ENCODE data around the gene INSC. TPM values are rescaled to one million over a fixed set of nuclear protein-coding genes. Genes with fewer than 3 reads are reported as not detected.

The INSC gene
- total and polyA plus RNA-seq, 9 of the 15 experiments (the other 6 are each of a cell fraction or from before 2014, with no cell fraction given): not detected

- TF ChIP-seq HDGF (IDR thresholded peaks at IDR 0.05) (no peak), FOS (IDR thresholded peaks at IDR 0.05; ENCODE audit: extremely low read depth, insufficient read length) (no peak), ZNF764 (CRISPR knock-in tag; IDR thresholded peaks at IDR 0.05; ENCODE audit: low read depth) (no peak), TSHZ1 (CRISPR knock-in tag; IDR thresholded peaks at IDR 0.05) (no peak), KAT2B (IDR thresholded peaks at IDR 0.05; ENCODE audit: low read depth, low read length) (no peak), KLF10 (CRISPR knock-in tag; IDR thresholded peaks at IDR 0.05) (no peak), CBX5 (IDR thresholded peaks at IDR 0.05; ENCODE audit: borderline replicate concordance, low read depth) (no peak)
- Histone ChIP-seq H3K9me1 (ENCODE audit: control insufficient read depth, insufficient read depth, low read length) (no peaks in the 10 kb centered on the region), H3K9me3 (replicated peaks; ENCODE audit: control insufficient read depth, insufficient read depth, low read depth, low read length) (no peaks in the 10 kb centered on the region), H3K4me1 (replicated peaks in 1 of 2; ENCODE audit: control insufficient read depth in 2 of 2, insufficient read depth in 2 of 2, low read length in 2 of 2) (no peaks in the 10 kb centered on the region), H3K4me3 (no peak overlapping the region), H3K9ac (ENCODE audit: insufficient read depth in 1 of 2, low read depth in 2 of 2, low read length in 2 of 2) (no peak overlapping the region), H4K20me1 (replicated peaks; ENCODE audit: control insufficient read depth, insufficient read depth, low read length) (no peaks in the 10 kb centered on the region), H3K4me2 (ENCODE audit: insufficient read depth, low read length) (no peak overlapping the region), H3K27ac (ENCODE audit: extremely low read depth, low read depth, low read length) (no peak overlapping the region), H3K27me3 (ENCODE audit: control insufficient read depth in 2 of 2, insufficient read depth in 2 of 2, low read length in 2 of 2) (peaks cover 0 to 6% of the 10 kb centered on the region in 2 experiments; a peak in 1 of 5 replicates), H3K36me3 (ENCODE audit: control insufficient read depth, insufficient read depth, low read length) (no peaks in the 10 kb centered on the region), H2AFZ (ENCODE audit: low read depth, low read length) (no peak overlapping the region), H3K79me2 (ENCODE audit: control insufficient read depth, insufficient read depth, low read length) (no peaks in the 10 kb centered on the region)
- intact Hi-C loops (cut with micrococcal nuclease): no loop called here
- 0% methylated on average over 1 of the region's 1 CpG for WGBS (ENCODE audit: insufficient coverage, low coverage, missing lambda C conversion rate)
- in situ Hi-C loops (cut with MboI): no loop called here
- no TSS peak for BruUV-seq (replicated peaks)
- no peak for ATAC-seq
- DNase-seq (ENCODE audit: extremely low read depth in 1 of 4, low spot score in 3 of 4): no peak
- CTCF ChIA-PET (ENCODE audit: low intra/inter-chr PET ratio): no interaction called here
- POLR2A ChIA-PET: no interaction called here
- no peak for FAIRE-seq
These were observed 67.6 kb downstream of the INSC start for GRCh38 chr11:15182372-15182771.
